H1 (cell line): ENCODE results near the gene C19orf85. TPM values are rescaled to one million over a fixed set of nuclear protein-coding genes. Genes with fewer than 3 reads are reported as not detected.

Experiments used
- CBX8 ChIP-seq: fragments of 300-800, 300-1000 bp; sonication (generic); IDR thresholded peaks from 2 replicates; pipeline ENCODE4 v1.7.1; 2016; ENCODE audit warnings: low read depth, low read length, borderline replicate concordance
- KDM1A ChIP-seq: fragments of 200-600, 300-600 bp; sonication (generic); IDR thresholded peaks from 2 replicates; pipeline ENCODE4 v1.7.1; 2016; ENCODE audit warnings: mild to moderate bottlenecking, low read length, borderline replicate concordance
- NANOG ChIP-seq: IDR thresholded peaks from 2 replicates; pipeline ENCODE4 v1.6.1; 2011; ENCODE audit warnings: low read length, low read depth, mild to moderate bottlenecking, inconsistent platforms; ENCODE audit not compliant: insufficient read depth, poor library complexity, severe bottlenecking
- SAP30 ChIP-seq: fragments of 300-600 bp; sonication (generic); IDR thresholded peaks from 2 replicates; pipeline ENCODE4 v1.7.1; 2012; ENCODE audit warnings: low read length, moderate library complexity, mild to moderate bottlenecking, inconsistent platforms; ENCODE audit not compliant: insufficient read depth, insufficient replicate concordance
- TAF1 ChIP-seq: IDR thresholded peaks from 2 replicates; pipeline ENCODE4 v1.6.1; 2011; ENCODE audit warnings: mild to moderate bottlenecking, low read depth, low read length
- TCF12 ChIP-seq: IDR thresholded peaks from 2 replicates; pipeline ENCODE4 v1.6.1; 2011; ENCODE audit warnings: low read depth, mild to moderate bottlenecking, low read length
- YY1 ChIP-seq: IDR thresholded peaks from 2 replicates; pipeline ENCODE4 v1.6.1; 2011; ENCODE audit warnings: low read depth, mild to moderate bottlenecking, low read length
- polyA plus RNA-seq, 7 experiments: library from polyadenylated mRNA; depleted of rRNA in 3 of 7; stranded (reverse) in 5 of 7; unstranded in 2 of 7; fragments of >200 nt in 5 of 7; fragments of 200-250 nt in 2 of 7; gene quantifications; 1 replicate in 5 of 7; 2 replicates in 1 of 7; 4 replicates in 1 of 7; pipeline versions ENCODE4 v1.2.1 to v1.2.3, GENCODE V29; 2011 to 2013; ENCODE audit warnings: missing spikeins in 2 of 7, mixed read lengths in 2 of 7
- total RNA-seq: library from RNA; stranded (reverse); fragmentation: NEBNext Ultra II Directional; extraction: Animal tissue kit (Norgen Biotek cat#: 25700); gene quantifications from 2 replicates; pipeline ENCODE4 v1.2.1, GENCODE V29; 2021

C19orf85 gene
- total and polyA plus RNA-seq, 2 of the 8 experiments (the other 6 are each of a cell fraction or from before 2014, with no cell fraction given): 2.2 to 3.2 TPM

DNA sequence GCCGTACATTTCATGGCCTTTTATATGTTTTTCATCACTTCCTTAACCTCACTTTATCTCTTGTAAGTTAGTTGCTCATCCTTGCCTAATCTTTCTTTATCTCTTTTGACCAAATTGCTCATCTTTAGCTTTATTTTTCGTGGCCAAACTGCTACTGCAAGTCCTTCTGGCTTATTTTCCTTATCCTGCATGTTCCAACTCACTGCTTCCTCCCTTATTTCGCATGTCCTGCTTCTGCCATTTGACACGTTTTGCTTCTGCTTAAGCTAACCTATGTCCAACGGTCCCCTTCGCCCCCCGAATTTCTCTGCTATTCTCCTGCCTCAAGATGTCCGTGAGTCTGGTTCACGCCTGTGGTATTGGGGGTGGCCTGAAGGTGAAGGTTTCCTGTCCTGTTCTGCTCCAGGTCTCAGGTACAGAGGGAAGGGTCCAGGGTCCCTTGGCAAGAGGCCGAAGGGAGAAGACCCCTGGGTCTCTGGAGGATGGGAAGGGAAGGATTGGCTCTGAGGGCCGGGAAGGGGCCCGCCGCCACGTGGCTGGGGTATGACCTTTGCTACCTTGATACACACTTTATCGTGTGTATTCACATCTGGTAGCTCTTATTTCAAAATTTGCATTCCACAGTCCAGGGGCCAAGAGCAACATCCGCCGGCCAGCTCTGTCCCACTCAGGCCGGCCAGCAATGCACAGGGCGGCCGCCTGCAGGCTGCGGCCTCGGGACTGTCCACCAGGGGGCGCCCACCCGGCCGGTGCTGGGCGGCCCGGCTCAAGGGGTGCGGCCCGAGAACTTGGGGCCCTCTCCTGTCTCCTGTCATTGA lies 2.9 kb upstream of the C19orf85 start (continued):
- TF ChIP-seq YY1: no peak
- no peak for TF ChIP-seq SAP30
- peak; percentile 39; the same call in 1 of the 2 replicates for TF ChIP-seq KDM1A
- TF ChIP-seq NANOG: peak; percentile 56
- TF ChIP-seq CBX8: no peak
- no peak for TF ChIP-seq TAF1
- TF ChIP-seq TCF12: no peak
